Liver (tissue), 9 donors: Measurements from ENCODE around the gene GATA1. TPM values are rescaled to one million over a fixed set of nuclear protein-coding genes. Genes with fewer than 3 reads are reported as not detected.

Experiments used
- DNase-seq: peaks from one replicate; pipeline ENCODE4 v3.0.0-alpha.2; 2017; ENCODE audit warnings: low spot score
- H3K27ac ChIP-seq, 2 donors: one replicate each; pipeline ENCODE4 v1.7.0; 2013; ENCODE audit warnings: inconsistent platforms in 2 of 2, low read length in 2 of 2, control low read depth in 1 of 2, low read depth in 1 of 2, mild to moderate bottlenecking in 1 of 2
- H3K27me3 ChIP-seq, 4 donors: one replicate each; pipeline versions ENCODE4 v1.6.1 to v1.7.0; 2013; ENCODE audit warnings: low read length in 3 of 4, inconsistent platforms in 1 of 4, mild to moderate bottlenecking in 1 of 4, moderate library complexity in 1 of 4; ENCODE audit not compliant: control insufficient read depth in 4 of 4, insufficient read depth in 4 of 4
- H3K36me3 ChIP-seq, 4 donors: one replicate each; pipeline versions ENCODE4 v1.6.1 to v1.7.0; 2013; ENCODE audit warnings: low read length in 3 of 4, mild to moderate bottlenecking in 3 of 4, low read depth in 1 of 4, moderate library complexity in 1 of 4; ENCODE audit not compliant: control insufficient read depth in 4 of 4, insufficient read depth in 3 of 4
- H3K4me1 ChIP-seq, 4 donors: one replicate each; pipeline versions ENCODE4 v1.6.1 to v1.7.0; 2013; ENCODE audit warnings: low read length in 3 of 4, mild to moderate bottlenecking in 3 of 4, moderate library complexity in 1 of 4; ENCODE audit not compliant: control insufficient read depth in 4 of 4, insufficient read depth in 4 of 4
- H3K4me3 ChIP-seq, 3 donors: one replicate each; pipeline versions ENCODE4 v1.6.1 to v1.7.0; 2013; ENCODE audit warnings: low read length in 3 of 3, control low read depth in 1 of 3, low read depth in 1 of 3, mild to moderate bottlenecking in 1 of 3
- H3K9ac ChIP-seq, 2 donors: one replicate each; pipeline ENCODE4 v1.7.0; 2013; ENCODE audit warnings: low read length in 2 of 2, mild to moderate bottlenecking in 2 of 2, moderate library complexity in 2 of 2, control low read depth in 1 of 2, low read depth in 1 of 2
- H3K9me3 ChIP-seq, 4 donors: one replicate each; pipeline versions ENCODE4 v1.6.1 to v1.7.0; 2013; ENCODE audit warnings: low read length in 3 of 4; ENCODE audit not compliant: control insufficient read depth in 4 of 4
- ATF3 ChIP-seq: IDR thresholded peaks from 2 replicates; pipeline ENCODE4 v1.6.1; 2016; ENCODE audit warnings: antibody characterized with exemption
- CTCF ChIP-seq: fragments of 150-350 bp; IDR thresholded peaks from 2 replicates; pipeline ENCODE4 v1.5.1; 2017; ENCODE audit warnings: improper control_type of control experiment, low read depth, low read length; ENCODE audit not compliant: missing input control
- EGR1 ChIP-seq, 2 donors: IDR thresholded peaks; 2 replicates each; pipeline ENCODE4 v1.6.1; 2016 to 2018; ENCODE audit warnings: antibody characterized with exemption in 2 of 2, low read depth in 2 of 2
- FOXA1 ChIP-seq: IDR thresholded peaks from 2 replicates; pipeline ENCODE4 v1.6.1; 2016; ENCODE audit warnings: antibody characterized with exemption
- FOXA2 ChIP-seq: IDR thresholded peaks from 2 replicates; pipeline ENCODE4 v1.6.1; 2016; ENCODE audit warnings: antibody characterized with exemption
- GABPA ChIP-seq, 2 donors: IDR thresholded peaks in 1 of 2; conservative IDR thresholded peaks in 1 of 2; 2 replicates each; pipeline ENCODE4 v1.6.1; 2016; ENCODE audit warnings: antibody characterized with exemption in 2 of 2, mild to moderate bottlenecking in 1 of 2, moderate library complexity in 1 of 2
- HNF4A ChIP-seq, 2 donors: conservative IDR thresholded peaks; 2 replicates each; pipeline ENCODE4 v1.6.1; 2016; ENCODE audit warnings: antibody characterized with exemption in 2 of 2, mild to moderate bottlenecking in 2 of 2
- HNF4G ChIP-seq: IDR thresholded peaks from 2 replicates; pipeline ENCODE4 v1.6.1; 2016; ENCODE audit warnings: antibody characterized with exemption
- JUND ChIP-seq, 2 donors: IDR thresholded peaks; 2 replicates each; pipeline ENCODE4 v1.6.1; 2016; ENCODE audit warnings: antibody characterized with exemption in 2 of 2
- NR2F2 ChIP-seq: IDR thresholded peaks from 2 replicates; pipeline ENCODE4 v1.6.1; 2016; ENCODE audit warnings: antibody characterized with exemption
- RAD21 ChIP-seq, 2 donors: IDR thresholded peaks; 2 replicates each; pipeline ENCODE4 v1.6.1; 2016; ENCODE audit warnings: antibody characterized with exemption in 2 of 2, mild to moderate bottlenecking in 2 of 2
- RXRA ChIP-seq, 2 donors: IDR thresholded peaks; 2 replicates each; pipeline ENCODE4 v1.6.1; 2017 to 2018; ENCODE audit warnings: antibody characterized with exemption in 2 of 2, mild to moderate bottlenecking in 1 of 2
- SP1 ChIP-seq: IDR thresholded peaks from 2 replicates; pipeline ENCODE4 v1.6.1; 2018; ENCODE audit warnings: antibody characterized with exemption, mild to moderate bottlenecking
- TAF1 ChIP-seq: conservative IDR thresholded peaks from 2 replicates; pipeline ENCODE4 v1.6.1; 2016; ENCODE audit warnings: antibody characterized with exemption, mild to moderate bottlenecking
- YY1 ChIP-seq: IDR thresholded peaks from 2 replicates; pipeline ENCODE4 v1.6.1; 2016; ENCODE audit warnings: antibody characterized with exemption, mild to moderate bottlenecking
- ZBTB33 ChIP-seq: IDR thresholded peaks from 2 replicates; pipeline ENCODE4 v1.6.1; 2016; ENCODE audit warnings: antibody characterized with exemption
- WGBS: extraction: QIAGEN DNeasy Blood & Tissue Kit; methylation state at CpG from one replicate; pipeline ENCODE4 v1.1.7; 2013; 5-methylcytosine and 5-hydroxymethylcytosine counted together
- polyA plus RNA-seq, 2 donors: library from polyadenylated mRNA; stranded (reverse) in 1 of 2; unstranded in 1 of 2; fragments of 200-250 nt in 1 of 2; fragments of >200 nt in 1 of 2; fragmentation: Nextera tagmentation in 1 of 2; extraction: Ambion mirVana in 1 of 2; gene quantifications; one replicate each; pipeline versions ENCODE4 v1.2.1 to v1.2.3, GENCODE V29; 2013 to 2015
- total RNA-seq, 2 donors: library from RNA; depleted of rRNA; stranded (reverse); fragments of >200 nt; gene quantifications; one replicate each; pipeline ENCODE4 v1.2.3, GENCODE V29; 2014
- TF ChIP-seq, protein P1 (sequence below): IDR thresholded peaks from 2 replicates; pipeline ENCODE4 v1.6.1; 2016; ENCODE audit warnings: antibody characterized with exemption
- TF ChIP-seq, protein P2 (sequence below): IDR thresholded peaks from 2 replicates; pipeline ENCODE4 v1.6.1; 2016; ENCODE audit warnings: antibody characterized with exemption, mild to moderate bottlenecking
- donor health status: healthy.
- donor health status: healthy.
- donor health status: healthy.
- donor health status: healthy.
- donor health status: healthy.

The GATA1 gene
- total and polyA plus RNA-seq, 4 donors = 0.05 to 39.9 TPM; not detected in 2

GRCh38 chrX:48798318-48798717 is 11.9 kb downstream of the GATA1 start:
- Histone ChIP-seq H3K4me1 (peaks cover 0 to 14% (median 3%) of the 10 kb centered on the region in 4 donors), H3K4me3 (no peak overlapping the region), H3K27ac (no peak overlapping the region), H3K9me3 (no peaks in the 10 kb centered on the region), H3K27me3 (no peaks in the 10 kb centered on the region), H3K9ac (no peak overlapping the region), H3K36me3 (no peaks in the 10 kb centered on the region)
- TF ChIP-seq HNF4G (no peak), JUND (IDR thresholded peaks at IDR 0.05) (no peak), ATF3 (no peak), YY1 (no peak), EGR1 (IDR thresholded peaks at IDR 0.05; ENCODE audit: low read depth in 2 of 2) (no peak), NR2F2 (no peak), GABPA (IDR thresholded peaks at IDR 0.05 in 1 of 2, conservative IDR thresholded peaks at IDR 0.05 in 1 of 2) (no peak), HNF4A (conservative IDR thresholded peaks at IDR 0.05) (no peak), SP1 (no peak), FOXA1 (no peak), RAD21 (IDR thresholded peaks at IDR 0.05) (no peak), FOXA2 (no peak), TAF1 (no peak), RXRA (IDR thresholded peaks at IDR 0.05) (no peak), ZBTB33 (no peak), CTCF (no peak)
- TF ChIP-seq, protein P1, sequence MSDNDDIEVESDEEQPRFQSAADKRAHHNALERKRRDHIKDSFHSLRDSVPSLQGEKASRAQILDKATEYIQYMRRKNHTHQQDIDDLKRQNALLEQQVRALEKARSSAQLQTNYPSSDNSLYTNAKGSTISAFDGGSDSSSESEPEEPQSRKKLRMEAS = no peak
- TF ChIP-seq, protein P2, sequence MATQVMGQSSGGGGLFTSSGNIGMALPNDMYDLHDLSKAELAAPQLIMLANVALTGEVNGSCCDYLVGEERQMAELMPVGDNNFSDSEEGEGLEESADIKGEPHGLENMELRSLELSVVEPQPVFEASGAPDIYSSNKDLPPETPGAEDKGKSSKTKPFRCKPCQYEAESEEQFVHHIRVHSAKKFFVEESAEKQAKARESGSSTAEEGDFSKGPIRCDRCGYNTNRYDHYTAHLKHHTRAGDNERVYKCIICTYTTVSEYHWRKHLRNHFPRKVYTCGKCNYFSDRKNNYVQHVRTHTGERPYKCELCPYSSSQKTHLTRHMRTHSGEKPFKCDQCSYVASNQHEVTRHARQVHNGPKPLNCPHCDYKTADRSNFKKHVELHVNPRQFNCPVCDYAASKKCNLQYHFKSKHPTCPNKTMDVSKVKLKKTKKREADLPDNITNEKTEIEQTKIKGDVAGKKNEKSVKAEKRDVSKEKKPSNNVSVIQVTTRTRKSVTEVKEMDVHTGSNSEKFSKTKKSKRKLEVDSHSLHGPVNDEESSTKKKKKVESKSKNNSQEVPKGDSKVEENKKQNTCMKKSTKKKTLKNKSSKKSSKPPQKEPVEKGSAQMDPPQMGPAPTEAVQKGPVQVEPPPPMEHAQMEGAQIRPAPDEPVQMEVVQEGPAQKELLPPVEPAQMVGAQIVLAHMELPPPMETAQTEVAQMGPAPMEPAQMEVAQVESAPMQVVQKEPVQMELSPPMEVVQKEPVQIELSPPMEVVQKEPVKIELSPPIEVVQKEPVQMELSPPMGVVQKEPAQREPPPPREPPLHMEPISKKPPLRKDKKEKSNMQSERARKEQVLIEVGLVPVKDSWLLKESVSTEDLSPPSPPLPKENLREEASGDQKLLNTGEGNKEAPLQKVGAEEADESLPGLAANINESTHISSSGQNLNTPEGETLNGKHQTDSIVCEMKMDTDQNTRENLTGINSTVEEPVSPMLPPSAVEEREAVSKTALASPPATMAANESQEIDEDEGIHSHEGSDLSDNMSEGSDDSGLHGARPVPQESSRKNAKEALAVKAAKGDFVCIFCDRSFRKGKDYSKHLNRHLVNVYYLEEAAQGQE = no peak
- WGBS = 85% methylated on average over 2 of the region's 2 CpGs
- no peak for DNase-seq
